GM12801 (cell line): ENCODE results near the gene ELMO2.

ENCODE experiments used
- TF ChIP-seq, protein P1 (sequence below): IDR thresholded peaks from one replicate; pipeline ENCODE4 v1.5.1; 2011; ENCODE audit warnings: control low read depth; ENCODE audit not compliant: insufficient read length; ENCODE audit errors: extremely low read depth

ELMO2 gene

DNA sequence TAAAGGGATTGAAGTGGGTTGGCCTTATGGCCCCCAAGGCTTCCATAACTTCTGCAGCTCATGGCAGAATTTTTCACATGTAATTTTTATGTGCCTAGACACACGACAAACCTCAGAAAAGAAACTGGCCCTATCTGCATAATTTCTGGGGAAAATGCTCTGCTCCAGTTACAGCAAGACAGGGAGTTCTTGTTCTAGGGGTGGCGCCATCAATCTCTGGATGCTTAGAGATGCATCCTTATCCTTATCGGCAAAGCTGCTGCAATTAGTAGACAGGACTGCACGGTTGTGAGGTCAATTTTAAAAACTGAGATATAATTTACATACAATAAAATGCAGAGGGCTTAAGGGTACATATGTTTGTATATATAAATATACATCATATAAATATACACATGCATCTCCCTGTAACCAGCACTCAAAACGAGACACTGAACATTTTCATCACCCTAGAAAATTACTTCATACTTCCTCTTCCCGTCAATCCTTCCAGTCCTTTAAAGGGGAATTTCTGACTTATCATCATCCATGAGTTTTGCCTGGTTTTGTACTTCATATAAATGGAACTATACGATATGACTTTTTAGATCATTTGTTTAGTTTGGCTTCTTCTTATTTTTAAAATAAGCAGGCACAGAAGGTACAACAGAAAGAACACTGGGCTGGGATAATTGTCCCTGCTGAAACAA lies 10.2 kb downstream of the ELMO2 start:
- TF ChIP-seq, protein P1, sequence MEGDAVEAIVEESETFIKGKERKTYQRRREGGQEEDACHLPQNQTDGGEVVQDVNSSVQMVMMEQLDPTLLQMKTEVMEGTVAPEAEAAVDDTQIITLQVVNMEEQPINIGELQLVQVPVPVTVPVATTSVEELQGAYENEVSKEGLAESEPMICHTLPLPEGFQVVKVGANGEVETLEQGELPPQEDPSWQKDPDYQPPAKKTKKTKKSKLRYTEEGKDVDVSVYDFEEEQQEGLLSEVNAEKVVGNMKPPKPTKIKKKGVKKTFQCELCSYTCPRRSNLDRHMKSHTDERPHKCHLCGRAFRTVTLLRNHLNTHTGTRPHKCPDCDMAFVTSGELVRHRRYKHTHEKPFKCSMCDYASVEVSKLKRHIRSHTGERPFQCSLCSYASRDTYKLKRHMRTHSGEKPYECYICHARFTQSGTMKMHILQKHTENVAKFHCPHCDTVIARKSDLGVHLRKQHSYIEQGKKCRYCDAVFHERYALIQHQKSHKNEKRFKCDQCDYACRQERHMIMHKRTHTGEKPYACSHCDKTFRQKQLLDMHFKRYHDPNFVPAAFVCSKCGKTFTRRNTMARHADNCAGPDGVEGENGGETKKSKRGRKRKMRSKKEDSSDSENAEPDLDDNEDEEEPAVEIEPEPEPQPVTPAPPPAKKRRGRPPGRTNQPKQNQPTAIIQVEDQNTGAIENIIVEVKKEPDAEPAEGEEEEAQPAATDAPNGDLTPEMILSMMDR: no peak

DNA sequence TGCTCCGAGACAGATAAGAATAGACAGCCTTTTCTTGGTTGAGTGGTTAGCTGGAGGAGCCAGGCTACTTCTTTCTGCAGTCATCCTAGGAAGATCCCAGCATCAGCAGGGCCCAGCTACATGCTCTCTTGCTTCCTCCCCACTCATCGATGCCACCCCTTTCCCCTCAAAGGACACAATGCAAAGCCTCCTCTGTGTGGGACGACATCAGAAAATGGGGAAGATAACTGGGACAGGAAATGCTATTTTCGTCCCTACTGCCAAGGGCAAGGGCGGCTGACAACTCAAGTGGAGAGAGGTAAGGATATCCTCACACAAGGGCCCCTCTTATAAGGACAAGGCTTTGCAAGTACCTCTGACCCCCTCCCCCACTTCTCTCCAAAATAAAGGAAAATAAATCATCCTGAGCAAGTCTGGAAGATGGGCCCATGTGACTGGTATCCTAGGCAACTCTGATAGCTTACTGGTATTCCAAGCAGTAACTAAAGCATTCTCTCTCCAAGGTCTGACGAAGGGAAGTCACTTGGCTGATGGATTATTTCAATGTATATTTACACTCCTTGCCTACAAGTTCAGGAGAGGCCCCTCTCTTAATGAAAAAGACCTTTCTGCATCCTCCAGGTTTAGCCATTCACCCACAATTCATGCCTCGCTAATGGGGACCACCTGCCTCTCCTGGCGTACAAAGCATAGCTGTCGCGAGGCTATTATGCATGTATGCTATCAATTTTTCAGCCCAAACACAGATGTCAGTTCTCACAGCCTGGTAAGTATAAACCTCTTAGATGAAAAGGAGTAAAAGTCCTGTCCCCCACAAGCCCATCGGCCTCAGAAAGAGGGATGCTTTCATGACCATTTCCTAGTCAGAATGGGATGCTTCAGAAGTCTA lies 11.3 kb downstream of the ELMO2 start:
- TF ChIP-seq, protein P1: no peak

DNA sequence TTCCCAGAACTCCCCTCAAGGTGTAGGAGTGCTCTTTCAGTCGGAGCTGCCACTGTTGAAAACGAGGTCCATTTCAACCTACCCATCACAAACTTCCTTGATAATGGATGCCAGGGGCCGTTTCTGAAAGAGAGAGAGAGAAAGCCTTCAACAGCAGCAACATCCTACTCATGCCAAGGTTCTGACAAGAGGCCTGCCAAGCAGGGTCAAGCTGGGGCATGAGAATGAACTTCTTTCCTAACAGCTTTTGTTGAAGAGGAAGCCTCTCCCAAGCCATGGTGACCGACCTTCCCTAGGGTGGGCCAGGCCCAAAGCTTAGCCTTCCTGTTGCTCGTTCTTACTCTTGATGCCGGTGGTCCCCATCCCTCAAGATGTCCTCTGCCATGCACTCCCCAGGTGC lies 12.4 kb downstream of the ELMO2 start:
- TF ChIP-seq, protein P1: no peak

DNA sequence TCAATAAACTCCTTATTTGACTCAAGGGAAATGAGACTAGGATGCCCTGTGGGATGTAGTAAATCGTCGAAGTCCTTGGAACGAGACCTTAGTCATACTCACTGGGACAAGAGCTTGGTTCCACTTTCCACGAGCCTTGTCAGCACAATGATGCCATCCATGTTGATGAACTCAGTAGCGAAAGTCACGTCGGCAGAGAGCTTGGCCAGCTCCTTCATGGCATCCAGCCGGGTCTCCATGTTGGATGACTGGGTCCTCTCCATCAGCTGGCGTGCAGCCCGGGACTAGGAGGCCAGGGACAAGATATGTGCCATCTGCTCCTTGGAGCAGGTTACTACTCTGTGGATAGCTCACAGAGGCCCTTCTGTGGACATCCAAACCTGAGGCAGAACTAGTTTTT lies 17.5 kb downstream of the ELMO2 start:
- TF ChIP-seq, protein P1: no peak

DNA sequence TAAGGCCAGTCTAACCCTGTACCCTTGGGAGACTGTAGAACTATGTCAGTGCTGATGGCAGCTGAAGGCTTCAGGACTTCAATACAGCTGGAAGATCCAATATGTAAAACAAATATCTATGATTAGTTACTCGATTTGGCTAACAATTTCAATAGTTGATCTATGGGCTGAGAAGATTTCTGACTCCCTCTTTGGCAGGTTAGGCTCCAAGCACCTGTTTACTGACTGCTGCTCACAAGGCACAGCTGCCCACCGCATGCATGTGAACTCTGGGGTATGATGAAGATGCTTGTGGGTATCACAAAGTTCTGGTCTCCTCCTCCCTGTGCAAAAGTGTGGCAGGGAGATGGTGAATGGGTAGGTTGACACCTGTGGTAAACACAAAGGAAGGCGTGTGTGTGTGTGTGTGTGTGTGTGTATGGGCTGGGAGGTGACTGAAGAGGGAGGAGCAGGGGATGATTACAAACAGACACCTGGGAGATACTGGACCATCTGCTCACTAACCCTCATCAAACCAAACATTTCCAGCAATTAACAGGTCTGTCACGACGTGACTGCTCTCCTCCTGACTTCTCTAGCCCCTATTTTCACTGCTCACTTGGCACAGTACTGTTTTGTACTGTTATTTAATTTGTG lies 18.1 kb downstream of the ELMO2 start:
- TF ChIP-seq, protein P1: no peak

DNA sequence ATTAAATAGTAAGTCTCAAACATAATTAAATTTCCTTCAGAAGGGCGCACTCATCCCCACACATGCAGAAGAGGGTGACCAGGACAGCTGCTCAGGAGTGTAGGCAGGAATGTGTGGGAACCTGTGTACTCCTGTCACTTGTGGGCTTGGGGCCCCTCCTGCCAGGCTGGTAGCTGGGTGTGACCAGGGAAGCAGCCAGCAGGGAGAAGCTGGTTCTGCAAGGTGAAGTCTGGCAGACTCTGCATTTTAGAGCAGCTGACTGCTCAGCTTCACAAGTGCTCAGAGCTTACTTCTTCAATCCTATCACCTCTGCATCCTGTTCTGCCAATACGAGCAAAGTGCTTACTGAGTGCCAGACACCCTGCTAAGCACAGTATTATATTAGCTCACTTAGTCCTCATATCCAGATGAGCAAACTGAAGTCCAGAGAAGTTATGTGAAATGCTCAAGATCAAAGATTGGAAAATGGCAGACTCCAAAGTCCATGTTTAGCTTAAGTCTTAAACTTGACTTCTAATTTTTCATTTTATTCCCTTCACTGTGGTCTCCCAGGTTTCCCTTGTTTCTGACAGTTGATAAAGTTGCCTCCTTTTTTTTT lies 27.9 kb downstream of the ELMO2 start:
- TF ChIP-seq, protein P1: no peak

DNA sequence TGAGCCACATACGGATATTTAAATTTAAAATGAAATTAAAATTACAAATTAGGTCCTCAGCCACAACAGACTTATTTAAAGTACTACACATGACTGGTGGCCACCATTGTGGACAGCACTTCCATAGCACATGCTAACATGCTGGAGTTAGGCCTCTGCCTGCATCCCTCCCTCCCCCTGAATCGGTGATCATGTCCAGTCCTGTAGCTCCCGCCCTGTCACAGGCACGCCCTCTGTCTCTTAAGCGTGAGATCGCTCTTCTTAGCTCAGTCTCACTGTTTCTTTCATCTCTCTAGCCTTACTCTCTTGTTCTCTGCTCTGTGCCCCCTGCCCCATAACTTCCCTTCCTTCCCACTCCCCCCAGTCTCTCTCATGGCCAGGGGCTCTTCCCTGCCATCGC lies 28.9 kb downstream of the ELMO2 start:
- TF ChIP-seq, protein P1: no peak
